ENCODE results near the gene HTR4.

The HTR4 gene

DNA sequence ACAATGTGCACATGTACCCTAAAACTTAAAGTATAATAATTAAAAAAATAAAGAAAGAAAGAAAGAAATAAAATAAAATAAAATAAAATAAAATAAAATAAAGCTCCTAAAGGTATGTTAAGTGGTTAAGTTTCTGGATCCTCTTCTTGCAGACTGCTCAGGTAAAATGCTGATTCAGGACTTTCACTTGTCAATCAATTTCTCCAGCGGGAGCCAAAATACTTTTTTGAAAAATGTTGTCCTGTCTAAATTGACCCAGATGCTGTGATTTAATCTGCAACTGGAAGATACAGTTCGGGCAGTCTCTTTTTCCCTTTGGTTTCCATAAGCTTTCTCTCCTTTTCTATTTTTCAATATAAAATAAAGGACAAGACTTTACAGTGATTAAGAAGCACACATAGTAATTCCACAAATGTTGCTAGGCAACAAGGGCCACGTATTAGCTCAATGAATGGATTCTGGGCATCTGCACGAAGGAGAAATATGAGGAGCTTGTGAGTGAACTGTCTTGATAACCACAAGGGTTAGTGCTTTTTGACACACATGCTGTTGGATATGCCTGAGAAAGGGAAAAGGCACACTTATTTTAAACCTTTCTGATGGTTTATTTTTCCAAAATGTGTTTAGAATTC is 38.6 kb downstream of the HTR4 start:
- no peak overlapping the region for H3K4me3 ChIP-seq (ENCODE audit: low read depth, low read length)

DNA sequence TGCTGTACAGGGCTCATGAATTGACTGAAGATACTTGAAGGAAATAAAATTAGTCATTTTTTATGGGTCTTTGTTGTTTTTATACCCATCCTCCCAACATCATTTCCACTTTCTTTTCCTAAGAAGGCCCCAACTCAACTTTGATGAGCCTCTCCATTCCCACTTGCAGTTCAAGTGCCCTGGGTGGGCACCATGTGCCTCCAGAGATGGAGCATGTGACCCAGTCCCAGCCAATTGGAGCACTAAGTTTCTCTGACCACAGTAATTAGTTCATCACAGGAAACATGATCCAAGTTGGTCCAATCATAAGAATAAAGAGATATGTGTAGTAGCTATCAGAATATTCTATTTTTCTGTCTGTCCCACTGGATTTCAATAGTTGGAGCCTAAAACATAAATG is 46.9 kb downstream of the HTR4 start:
- H3K4me3 ChIP-seq (ENCODE audit: low read depth, low read length) = no peak overlapping the region

DNA sequence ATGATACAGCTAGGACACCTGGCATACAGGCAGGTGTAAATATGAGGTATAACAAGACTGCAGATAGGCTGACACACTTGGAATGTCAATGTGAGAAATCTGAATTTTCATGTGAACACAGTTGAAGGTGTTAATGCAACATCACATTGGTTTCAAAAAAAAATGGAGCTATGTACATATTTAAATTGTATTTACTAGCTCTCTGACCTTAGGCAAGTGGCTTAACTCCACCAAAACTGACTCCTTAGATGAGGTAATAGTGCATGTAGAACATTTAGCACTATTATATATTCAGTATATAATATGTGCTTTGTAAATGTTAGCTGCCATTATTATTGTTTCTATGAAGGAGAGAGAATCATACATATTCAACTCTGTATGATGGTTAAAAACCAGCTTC is 48.0 kb downstream of the HTR4 start:
- no peak overlapping the region for H3K4me3 ChIP-seq (ENCODE audit: low read depth, low read length)

DNA sequence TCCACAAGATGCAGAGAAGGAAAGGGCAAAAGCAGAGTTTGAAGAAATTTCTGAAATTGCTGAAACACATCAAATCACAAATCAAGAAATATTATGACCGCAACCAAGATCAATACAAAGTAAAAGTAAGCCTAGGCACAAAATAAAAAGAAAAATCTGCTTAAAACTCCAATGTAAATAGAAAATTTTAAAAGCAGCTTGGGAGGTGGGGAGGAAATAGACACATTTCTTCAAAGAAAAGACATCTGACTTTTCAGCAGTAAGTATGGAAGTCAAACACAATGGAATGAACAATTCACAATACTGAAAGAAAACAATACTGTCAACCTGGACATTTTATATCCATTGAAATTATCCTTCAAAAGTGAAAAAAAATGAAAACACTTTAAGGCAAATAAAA is 55.1 kb downstream of the HTR4 start:
- no peak overlapping the region for H3K4me3 ChIP-seq (ENCODE audit: low read depth, low read length)

DNA sequence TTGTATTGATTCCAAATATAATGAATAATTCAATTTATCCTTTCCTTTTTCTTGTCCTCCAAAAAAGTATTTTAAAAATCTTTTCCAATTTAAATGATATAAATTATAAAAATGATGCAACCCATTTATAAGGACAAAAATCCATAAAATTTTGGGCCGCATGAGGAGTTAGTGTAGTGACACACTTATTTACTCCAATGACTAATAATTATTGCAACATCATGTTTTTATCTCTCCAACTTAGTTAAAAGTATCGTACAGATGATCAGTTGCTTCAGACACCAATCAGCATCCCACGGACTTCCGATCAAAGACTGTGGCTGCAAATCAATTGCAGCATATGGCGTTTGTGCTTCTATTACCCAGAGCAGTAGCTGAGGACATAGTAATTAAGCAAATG is 58.6 kb downstream of the HTR4 start:
- no peak overlapping the region for H3K4me3 ChIP-seq (ENCODE audit: low read depth, low read length)

DNA sequence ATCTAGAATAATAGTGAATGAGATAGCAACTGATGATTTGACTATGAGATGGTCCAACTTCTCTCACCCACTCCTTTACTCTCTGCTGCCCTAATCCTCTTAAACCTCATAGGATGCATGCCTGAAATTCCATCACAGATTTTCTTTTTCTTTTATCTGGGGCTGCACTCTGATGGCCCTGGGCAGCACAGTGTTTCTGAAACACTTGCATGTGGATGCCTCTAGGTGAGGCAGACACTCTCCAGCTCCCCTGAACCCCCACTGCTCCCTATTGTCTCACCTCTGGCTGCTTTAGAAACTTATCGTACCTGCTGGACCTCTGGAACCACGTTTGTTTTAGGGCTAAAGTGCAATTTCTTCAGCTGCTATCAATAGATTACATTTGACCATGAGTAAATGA is 67.5 kb downstream of the HTR4 start:
- no peak overlapping the region for H3K4me3 ChIP-seq (ENCODE audit: low read depth, low read length)

DNA sequence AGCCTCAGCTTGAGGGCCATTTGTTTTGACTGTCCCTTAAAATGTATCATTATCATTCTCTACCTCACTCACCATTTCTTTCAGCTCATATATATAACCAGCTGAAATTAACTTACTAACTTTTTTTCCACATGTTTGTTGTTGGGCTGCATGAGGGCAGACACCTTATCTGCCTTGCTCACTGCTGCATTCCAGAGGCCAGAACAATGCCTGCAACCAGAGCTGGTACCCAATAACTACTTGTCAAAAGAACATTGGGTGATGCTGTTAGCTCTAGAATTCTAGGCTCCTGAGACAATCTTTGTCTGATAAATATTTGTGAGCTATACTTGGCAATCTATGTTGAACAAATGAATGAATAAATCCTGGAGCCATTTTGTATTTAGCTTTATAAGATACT is 68.3 kb downstream of the HTR4 start:
- H3K4me3 ChIP-seq (ENCODE audit: low read depth, low read length) = no peak overlapping the region

DNA sequence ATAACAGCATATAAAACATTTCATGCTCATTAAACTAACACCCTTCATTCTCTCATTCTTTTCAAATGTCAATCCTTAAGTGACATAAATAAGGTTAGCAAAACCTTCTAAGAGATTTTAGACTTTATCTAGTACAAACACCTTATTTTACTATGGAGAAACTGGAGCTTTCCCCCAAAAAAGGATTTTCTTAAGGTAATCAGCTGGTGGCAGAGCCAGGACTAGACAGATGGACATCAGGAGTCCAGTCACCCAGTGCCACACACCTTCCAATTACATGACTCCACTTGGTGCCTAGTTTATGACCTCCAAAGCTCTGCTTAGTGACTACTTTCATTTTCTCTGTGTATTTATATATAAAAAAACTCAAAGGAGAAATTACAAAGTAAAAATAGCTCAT is 70.2 kb downstream of the HTR4 start:
- H3K4me3 ChIP-seq (ENCODE audit: low read depth, low read length) = no peak overlapping the region

DNA sequence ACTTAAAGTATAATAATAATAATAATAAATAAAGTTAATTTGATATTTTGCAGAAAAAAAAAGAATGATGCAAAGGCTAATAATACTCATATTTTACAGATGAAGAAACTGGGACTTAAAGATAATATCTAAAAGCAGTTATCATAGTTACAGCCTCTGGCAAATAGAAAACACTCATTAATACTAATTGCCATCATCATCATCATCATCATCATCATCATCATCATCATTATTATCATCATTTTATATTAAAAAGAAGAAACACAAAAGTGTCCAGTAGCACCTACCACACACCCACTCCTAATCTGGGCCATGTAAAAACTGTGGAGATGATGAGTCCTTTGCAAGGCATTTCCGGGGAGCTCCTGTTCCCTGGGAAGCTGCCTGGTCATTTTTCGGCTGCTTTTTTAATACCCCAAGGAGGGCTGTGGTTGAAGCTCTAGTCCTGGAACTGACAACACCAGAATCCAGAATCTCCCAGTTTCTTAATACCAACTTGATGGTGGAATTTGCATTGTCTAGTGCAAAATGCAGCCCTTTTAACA is 70.8 kb downstream of the HTR4 start:
- H3K4me3 ChIP-seq (ENCODE audit: low read depth, low read length) = no peak overlapping the region

DNA sequence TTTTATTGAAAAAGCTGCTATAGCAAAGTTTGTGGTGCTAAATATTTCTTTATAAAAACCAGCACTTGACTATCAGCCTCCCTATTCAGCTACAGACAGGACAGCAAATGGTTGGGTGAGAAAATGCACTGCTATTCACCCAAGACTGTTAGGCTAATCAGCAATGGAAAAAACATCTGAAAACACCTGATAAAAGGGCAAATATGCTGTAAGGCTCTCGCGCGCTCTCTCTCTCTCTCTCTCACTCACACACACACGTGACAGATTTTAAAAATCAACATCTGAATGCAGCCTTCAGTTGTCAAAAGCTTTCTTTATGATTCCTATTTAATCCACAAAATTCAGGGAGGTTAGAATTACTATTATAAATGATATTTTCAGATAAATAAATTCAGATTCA is 80.2 kb downstream of the HTR4 start:
- H3K4me3 ChIP-seq (ENCODE audit: low read depth, low read length) = no peak overlapping the region

DNA sequence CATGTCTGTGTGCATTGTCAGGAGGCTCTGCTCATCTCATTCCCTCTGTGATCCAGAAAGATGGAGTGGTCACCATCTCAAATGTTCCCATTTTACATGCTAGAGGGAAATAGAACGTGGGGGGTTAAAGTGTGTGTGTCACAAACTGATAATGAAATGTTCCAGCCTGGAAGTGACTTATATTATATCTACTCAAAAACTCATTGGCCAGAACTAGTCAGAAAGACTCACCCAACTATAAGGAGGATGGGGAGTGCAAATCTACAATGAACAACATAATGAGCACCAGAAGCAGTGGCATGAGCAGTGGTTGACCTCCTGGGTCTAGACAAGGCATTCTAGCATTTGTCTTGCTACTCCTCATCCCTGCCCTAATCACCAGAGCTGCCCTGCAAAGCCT is 81.0 kb downstream of the HTR4 start:
- no peak overlapping the region for H3K4me3 ChIP-seq (ENCODE audit: low read depth, low read length)

DNA sequence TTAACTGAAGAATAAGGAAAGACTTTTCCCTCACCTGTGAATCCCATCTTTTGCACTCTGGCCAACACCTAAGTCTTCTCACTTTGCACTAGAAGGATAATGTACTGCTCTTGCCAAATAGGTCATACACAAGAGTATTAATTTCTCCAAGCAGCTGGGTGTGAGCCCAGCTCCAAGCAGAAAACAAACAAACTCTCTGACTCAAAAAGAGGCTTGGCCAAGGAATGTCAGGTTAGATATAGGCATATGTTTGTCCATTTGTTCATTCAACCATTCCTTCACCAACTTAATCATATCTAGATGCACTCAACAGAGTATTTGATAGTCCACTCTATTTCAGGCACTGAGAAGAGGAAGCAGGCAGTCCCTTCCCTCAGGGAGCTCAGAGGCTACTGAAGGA is 84.4 kb downstream of the HTR4 start:
- no peak overlapping the region for H3K4me3 ChIP-seq (ENCODE audit: low read depth, low read length)

DNA sequence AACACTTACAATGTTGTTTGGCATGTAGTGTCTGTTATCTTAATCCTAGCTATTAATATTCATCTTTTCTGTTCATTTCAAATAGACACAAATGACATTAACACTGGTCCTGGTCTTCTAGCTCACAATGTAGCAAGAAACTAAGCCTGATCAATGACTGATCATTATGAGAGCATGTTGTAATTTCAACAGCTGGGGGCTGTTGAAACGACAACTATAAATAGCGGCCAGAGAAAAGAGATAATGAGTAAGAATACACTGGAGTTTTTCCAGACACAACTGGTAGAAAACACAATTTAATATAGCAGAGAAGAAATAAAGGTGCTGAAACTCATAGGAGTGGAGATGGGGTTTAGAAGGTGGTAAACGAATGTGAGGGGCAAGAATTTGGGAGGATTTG is 89.2 kb downstream of the HTR4 start:
- no peak overlapping the region for H3K4me3 ChIP-seq (ENCODE audit: low read depth, low read length)

DNA sequence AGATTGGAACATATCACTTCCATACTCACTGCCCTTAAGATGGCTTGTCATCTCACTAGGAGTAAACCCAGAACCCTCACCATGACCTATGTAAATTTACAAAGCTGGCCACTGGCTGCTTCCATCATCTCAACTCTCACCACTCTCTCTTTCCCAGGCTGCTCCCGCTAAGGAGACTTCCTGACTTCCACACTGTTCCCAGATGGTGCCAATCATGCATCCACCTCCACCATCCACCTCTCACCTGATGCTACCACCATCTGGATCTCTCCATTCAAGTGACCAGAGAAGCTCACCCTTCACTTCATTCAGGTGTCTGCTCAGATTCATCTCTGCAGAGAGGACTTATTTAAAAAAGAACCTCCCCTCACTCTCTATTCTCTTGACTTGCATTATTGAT is 91.3 kb downstream of the HTR4 start:
- no peak overlapping the region for H3K4me3 ChIP-seq (ENCODE audit: low read depth, low read length)

DNA sequence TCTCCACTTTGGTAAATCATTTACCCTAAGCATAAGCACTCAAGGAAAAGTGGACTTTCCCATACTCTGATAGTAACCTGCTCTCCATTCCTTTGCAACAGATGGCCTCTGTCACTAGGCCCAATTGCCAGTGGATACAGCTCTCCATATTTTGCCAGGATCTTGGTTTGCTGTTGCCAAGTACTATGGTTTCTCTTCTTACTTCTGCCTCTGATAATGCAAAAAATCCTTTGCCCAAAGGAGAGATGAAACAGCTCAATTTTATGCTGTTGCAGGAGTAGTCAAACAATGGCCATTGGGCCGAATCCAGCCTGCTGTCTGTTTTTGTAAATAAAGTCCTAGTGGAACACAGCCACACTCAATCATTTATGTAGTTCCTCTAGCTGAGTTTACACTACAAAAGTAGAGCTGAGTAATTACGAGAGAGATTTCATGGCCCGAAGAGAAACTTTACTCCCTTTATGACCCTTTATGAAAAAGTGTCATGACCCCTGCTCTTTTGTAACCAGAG is 92.5 kb downstream of the HTR4 start:
- no peak overlapping the region for H3K4me3 ChIP-seq (ENCODE audit: low read depth, low read length)

DNA sequence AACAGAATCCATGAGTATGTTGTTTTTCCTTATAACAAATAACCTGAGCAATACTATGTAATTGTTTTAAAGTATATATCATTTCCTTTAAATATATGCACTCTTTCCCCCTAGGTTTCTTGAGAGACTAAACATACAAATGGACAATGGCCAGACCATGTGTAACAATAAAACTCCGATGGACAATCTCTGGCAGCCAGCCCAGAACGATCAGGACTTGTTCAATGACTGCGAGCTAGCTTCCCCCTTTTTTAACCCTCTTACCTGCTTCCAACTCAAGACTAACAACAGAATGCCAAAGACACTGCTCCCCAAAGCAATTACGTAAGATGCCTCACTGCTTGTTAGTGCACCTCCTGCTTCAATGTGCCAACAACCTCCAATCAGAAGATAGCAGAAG is 94.9 kb downstream of the HTR4 start:
- H3K4me3 ChIP-seq (ENCODE audit: low read depth, low read length) = no peak overlapping the region

DNA sequence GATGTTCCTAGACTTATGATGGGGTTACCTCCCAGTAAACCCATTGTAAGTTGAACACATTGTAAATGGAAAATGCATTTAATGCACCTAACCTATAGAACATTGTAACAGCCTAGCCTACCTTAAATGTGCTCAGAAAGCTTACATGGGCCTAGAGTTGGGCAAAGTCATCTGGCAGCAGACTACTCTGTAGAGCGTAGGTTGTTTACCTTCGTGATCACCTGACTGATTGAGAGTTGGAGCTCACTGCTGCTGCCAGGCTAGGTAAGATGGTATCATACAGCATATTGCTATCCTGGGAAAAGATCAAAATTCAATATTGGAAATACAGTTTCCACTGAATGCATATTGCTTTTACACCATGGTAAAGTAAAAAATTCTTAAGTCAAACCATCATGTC is 95.4 kb downstream of the HTR4 start:
- H3K4me3 ChIP-seq (ENCODE audit: low read depth, low read length) = no peak overlapping the region

DNA sequence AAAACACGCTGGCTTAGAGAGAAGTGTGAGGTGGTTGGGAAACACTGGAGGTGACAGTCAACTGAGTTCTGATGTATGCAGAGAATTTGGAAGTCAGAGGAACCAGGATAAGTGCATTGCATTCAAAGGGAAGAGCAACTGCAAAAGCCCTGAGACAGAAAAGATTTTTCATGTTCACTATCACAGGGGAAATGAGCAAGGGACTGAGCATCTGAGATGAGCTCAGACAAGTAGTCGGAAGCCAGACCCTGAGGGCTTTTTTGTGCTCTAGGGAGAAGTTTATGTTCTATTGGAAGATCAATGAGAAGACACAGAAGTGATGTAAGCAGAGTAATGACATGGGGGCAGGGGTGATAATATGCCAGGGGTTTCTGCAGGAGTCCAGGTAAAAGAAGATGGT is 97.5 kb downstream of the HTR4 start:
- no peak overlapping the region for H3K4me3 ChIP-seq (ENCODE audit: low read depth, low read length)

DNA sequence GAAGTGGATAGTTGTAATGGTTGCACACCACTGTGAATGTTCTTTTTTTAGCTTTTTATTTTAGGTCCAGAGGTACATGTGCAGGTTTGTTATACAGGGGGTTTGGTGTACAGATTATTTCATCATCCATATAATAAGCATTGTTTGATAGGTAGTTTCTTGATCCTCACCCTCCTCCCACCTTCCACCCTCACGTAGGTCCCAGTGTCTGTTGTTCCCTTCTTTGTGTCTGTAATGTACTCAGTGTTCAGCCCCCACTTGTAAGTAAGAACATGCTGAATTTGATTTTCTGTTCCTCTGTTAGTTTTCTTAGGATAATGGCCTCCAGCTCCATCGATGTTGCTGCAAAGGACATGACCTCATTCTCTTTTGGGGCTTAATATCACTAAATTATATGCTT is 99.7 kb downstream of the HTR4 start:
- H3K4me3 ChIP-seq (ENCODE audit: low read depth, low read length) = no peak overlapping the region

DNA sequence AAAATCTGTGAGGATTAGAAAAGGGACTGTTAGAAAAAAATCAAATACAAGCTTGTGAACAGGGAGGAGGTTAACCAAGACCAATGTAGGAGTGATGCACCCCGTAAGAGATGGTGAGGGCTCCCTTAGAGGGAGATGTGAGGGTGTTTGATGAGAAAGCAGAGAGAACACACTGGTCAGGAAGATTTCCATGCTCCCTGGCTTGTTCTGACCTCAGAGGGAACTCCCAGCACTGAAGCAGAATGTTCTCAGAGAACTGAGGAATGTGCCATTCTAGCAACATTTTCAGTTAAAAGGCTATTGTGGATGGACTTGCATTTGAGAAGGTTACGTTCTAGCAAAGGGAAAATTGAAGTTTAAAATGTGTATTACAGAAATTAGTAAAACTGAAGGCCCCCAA is 110.6 kb downstream of the HTR4 start:
- no peak overlapping the region for H3K4me3 ChIP-seq (ENCODE audit: low read depth, low read length)

DNA sequence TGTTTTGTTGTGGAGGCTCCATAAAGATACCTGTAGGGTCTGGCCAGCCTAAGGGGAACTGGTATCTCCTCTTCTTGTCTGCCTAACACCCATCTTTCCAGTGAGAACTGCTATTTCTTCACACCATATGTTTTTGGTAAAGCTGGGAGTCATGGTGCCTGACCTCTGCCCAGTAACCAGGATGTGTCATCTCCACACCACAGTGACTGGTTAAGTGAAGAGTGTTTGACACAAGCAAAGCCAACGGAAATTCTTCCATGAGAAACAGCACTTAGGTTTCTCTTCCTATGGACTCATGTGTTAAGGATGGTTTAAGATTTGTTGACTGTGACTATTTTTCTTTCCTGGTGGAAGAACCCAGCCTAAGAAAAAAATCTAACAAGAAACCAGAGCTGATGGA is 111.5 kb downstream of the HTR4 start:
- H3K4me3 ChIP-seq (ENCODE audit: low read depth, low read length) = no peak overlapping the region

DNA sequence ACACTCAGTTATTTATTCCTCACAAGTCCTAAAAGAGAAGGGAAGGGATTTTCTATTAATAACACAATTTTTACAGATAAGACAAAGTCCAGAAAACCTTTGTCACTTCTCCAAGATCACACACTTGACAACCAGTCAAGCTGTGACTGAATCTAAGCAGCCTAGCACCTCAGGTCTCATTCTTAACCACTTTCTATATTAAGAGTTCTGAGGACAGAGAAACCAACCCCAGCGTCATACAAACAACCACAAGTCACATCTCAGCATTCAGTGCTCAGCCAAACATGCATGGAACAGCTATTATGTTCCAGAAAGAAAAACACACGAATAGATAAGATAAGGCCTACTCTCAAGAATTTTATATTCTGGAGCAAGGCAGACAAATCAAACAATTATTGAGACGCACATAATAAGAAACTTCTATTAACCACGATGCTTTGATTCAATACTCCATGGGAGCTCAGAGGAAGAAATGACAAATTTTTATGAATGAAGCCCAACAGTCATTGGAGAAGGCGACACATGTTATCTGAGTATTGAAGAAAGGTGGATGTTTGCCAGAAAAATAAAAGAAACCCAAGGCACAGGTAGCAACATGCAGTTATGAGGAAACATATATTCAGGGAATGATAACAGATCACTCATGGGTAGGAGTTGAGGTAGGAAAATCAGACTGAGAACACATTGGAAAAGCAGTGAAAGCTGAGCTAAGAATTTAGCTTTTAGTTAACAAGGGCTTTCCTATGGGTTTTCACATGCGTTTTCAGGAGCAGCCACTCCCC is 113.1 kb downstream of the HTR4 start:
- no peak overlapping the region for H3K4me3 ChIP-seq (ENCODE audit: low read depth, low read length)

Data from iPS-11a (cell line).